Ascending aorta (tissue), 2 donors: ENCODE results near the gene GRIN3A. TPM values are rescaled to one million over a fixed set of nuclear protein-coding genes. Genes with fewer than 3 reads are reported as not detected.

Experiments
- DNase-seq, 2 donors: peaks; one replicate each; pipeline ENCODE4 v3.0.0-alpha.2; 2019; ENCODE audit warnings: low spot score in 2 of 2
- H3K27ac ChIP-seq, 2 donors: fragments of 200-600 bp; sonication (generic); one replicate each; pipeline ENCODE4 v1.5.1; 2016 to 2017; ENCODE audit warnings: mild to moderate bottlenecking in 1 of 2
- H3K27me3 ChIP-seq: fragments of 200-600 bp; sonication (generic); one replicate; pipeline ENCODE4 v1.5.1; 2017
- H3K36me3 ChIP-seq, 2 donors: fragments of 200-600 bp; sonication (generic); one replicate each; pipeline ENCODE4 v1.5.1; 2016
- H3K4me1 ChIP-seq, 2 donors: fragments of 200-600 bp; sonication (generic); one replicate each; pipeline ENCODE4 v1.5.1; 2016 to 2017; ENCODE audit warnings: mild to moderate bottlenecking in 1 of 2
- H3K4me3 ChIP-seq, 2 donors: fragments of 200-600 bp; sonication (generic); one replicate each; pipeline ENCODE4 v1.5.1; 2016 to 2017; ENCODE audit warnings: mild to moderate bottlenecking in 1 of 2
- H3K9me3 ChIP-seq, 2 donors: fragments of 200-600 bp; sonication (generic); one replicate each; pipeline ENCODE4 v1.5.1; 2016
- intact Hi-C: fragments of 100-400 bp; cut with DNase I; formaldehyde crosslinking; loops from one replicate; pipeline ENCODE4 v1.15.1; 2023
- total RNA-seq: library from RNA; depleted of rRNA; stranded (reverse); fragments of >200 nt; gene quantifications from one replicate; pipeline ENCODE4 v1.1.0, GENCODE V29; 2016
- TF ChIP-seq, protein P1 (sequence below), 3 experiments: fragments of 200-600 bp in 2 of 3; fragments of 450-650 bp in 1 of 3; sonication (generic) in 2 of 3; IDR thresholded peaks; one replicate each; pipeline ENCODE4 v1.5.1; 2016 to 2019; ENCODE audit warnings: antibody characterized with exemption in 3 of 3, mild to moderate bottlenecking in 1 of 3, moderate library complexity in 1 of 3

Gene GRIN3A
- total RNA-seq, 1 donor from 2014 or later: not detected

DNA sequence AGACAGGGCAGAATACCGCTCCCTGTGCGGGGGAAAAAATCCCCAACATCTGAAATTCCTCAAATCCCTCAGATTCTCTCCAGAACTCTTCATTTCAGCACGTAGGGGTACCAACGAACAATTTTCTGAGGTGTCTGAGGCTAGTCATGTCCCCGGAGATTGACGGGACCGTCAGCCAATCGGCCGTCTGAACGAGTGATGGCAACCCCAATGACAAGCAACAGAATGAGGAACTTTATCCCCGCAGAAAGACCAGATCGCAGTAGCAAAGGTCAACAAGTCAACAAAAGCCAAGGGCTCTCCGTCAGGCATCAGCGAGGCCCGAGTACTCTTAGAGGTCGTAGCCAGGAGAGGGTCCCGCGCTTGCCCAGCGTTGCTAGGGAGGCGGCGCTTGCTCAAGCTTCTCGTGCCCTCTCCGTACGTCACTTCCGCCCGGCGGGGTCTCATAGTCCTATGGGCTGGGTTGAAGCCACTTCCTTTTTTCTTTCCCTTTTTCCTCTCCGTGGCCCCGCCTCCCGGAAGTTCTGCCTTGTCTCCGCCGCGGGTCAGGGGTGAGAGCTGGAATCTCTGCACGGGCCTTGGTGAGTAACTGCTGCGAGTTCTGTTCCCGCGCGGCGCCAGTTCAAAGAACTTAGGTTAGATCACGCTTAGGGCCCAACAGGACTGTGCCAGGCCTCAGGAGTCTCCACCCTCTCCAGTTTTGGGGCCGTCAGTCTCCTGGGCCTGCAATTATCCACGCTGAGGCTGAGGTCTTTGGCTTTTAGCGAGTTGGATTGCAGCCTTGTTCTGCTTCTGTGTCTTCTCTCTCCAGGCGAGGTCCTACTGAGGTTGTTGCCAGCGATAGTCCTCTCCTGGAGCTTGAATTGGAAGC, 204.9 kb downstream of the GRIN3A start, which contains the start of gene RNF20:
Gene RNF20, plus strand, starts transcription at position 520 of the 871 bp plus-strand sequence. CDS start 1,571 bp downstream, outside the sequence.
- Histone ChIP-seq H3K9me3 (no peaks in the 10 kb centered on the region), H3K27me3 (no peaks in the 10 kb centered on the region), H3K36me3 (peaks cover 8 to 25% of the 10 kb centered on the region in 2 donors), H3K4me1 (peaks cover 4 to 24% of the 10 kb centered on the region in 2 donors), H3K4me3 (peak within 1 kb of the TSS; percentile 83 to 92), H3K27ac (peak within 1 kb of the TSS; percentile 90 to 92)
- intact Hi-C loops: loop anchor here (1.0 kb wide), 1 partner anchor 135 kb away; the partner anchor contains the start of genes MRPL50 and ZNF189
- DNase-seq: peak; percentile 99 to 100
- TF ChIP-seq, protein P1, sequence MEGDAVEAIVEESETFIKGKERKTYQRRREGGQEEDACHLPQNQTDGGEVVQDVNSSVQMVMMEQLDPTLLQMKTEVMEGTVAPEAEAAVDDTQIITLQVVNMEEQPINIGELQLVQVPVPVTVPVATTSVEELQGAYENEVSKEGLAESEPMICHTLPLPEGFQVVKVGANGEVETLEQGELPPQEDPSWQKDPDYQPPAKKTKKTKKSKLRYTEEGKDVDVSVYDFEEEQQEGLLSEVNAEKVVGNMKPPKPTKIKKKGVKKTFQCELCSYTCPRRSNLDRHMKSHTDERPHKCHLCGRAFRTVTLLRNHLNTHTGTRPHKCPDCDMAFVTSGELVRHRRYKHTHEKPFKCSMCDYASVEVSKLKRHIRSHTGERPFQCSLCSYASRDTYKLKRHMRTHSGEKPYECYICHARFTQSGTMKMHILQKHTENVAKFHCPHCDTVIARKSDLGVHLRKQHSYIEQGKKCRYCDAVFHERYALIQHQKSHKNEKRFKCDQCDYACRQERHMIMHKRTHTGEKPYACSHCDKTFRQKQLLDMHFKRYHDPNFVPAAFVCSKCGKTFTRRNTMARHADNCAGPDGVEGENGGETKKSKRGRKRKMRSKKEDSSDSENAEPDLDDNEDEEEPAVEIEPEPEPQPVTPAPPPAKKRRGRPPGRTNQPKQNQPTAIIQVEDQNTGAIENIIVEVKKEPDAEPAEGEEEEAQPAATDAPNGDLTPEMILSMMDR (IDR thresholded peaks at IDR 0.05): no peak

GRCh38 chr9:101530076-101530711, 208.3 kb downstream of the GRIN3A start:
- Histone ChIP-seq H3K4me1 (peaks cover 0 to 7% of the 10 kb centered on the region in 2 donors), H3K4me3 (no peak overlapping the region), H3K36me3 (peaks cover 0 to under 1% of the 10 kb centered on the region in 2 donors), H3K27ac (no peak overlapping the region), H3K27me3 (no peaks in the 10 kb centered on the region), H3K9me3 (no peaks in the 10 kb centered on the region)
- intact Hi-C loops: loop anchor here (1.0 to 2.0 kb wide), 3 partner anchors 44 to 81 kb away; no protein-coding TSS in a partner anchor
- peak in 1 of 2 donors; percentile 85 for DNase-seq
- TF ChIP-seq, protein P1 (IDR thresholded peaks at IDR 0.05): peak; percentile 59 to 84 (median 75)

DNA sequence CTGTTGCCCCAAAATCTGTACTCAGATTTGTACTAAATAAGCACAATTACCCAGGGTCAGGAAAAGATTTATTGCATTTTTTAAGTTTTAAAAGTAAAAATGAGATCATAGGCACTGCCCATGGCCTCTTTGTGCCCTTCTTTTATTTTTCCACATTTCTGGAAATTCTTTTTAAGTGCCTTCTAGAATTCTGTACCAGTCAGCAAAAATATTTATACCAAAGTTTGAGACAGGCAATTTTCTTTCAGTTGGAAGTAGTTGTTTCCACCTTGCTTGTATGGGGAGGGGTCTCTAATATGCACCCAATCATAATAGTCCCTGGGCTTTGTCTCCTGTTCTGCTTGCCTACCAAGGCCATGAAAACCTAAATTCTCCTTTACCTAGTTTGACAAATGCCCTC, 210.4 kb downstream of the GRIN3A start:
- TF ChIP-seq, protein P1 (IDR thresholded peaks at IDR 0.05): no peak

DNA sequence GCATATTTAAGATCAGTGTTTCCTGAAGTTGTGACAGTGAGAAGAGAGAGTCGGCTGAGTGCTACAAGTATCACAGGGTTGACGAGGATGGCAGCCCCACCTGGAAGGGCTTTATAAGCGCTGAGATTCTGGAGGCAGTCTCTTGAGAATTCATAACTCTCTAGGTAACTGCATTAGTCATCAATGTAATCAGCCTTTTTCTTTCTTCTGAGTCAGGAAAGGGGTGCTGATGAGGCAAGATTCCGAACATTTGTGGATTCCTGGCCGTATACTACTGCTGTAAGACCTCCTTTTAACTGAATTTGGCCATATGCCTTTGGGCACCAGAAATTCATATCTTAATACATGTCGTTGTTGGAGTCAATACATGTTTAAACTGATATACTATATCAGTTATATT, 211.4 kb downstream of the GRIN3A start:
- H3K27ac ChIP-seq: no peak overlapping the region
- no peaks in the 10 kb centered on the region for H3K4me1 ChIP-seq
- DNase-seq: no peak
- intact Hi-C loops: no loop called here
- TF ChIP-seq, protein P1 (IDR thresholded peaks at IDR 0.05): no peak
- no peaks in the 10 kb centered on the region for H3K9me3 ChIP-seq
- H3K4me3 ChIP-seq: no peak overlapping the region
- H3K27me3 ChIP-seq: no peaks in the 10 kb centered on the region
- H3K36me3 ChIP-seq: no peaks in the 10 kb centered on the region

More for the DNA sequence above, 210.4 kb downstream of the GRIN3A start:
- Histone ChIP-seq H3K4me1 (no peaks in the 10 kb centered on the region), H3K27ac (no peak overlapping the region), H3K4me3 (no peak overlapping the region), H3K27me3 (no peaks in the 10 kb centered on the region), H3K36me3 (no peaks in the 10 kb centered on the region), H3K9me3 (no peaks in the 10 kb centered on the region)
- intact Hi-C loops: no loop called here
- no peak for DNase-seq

DNA sequence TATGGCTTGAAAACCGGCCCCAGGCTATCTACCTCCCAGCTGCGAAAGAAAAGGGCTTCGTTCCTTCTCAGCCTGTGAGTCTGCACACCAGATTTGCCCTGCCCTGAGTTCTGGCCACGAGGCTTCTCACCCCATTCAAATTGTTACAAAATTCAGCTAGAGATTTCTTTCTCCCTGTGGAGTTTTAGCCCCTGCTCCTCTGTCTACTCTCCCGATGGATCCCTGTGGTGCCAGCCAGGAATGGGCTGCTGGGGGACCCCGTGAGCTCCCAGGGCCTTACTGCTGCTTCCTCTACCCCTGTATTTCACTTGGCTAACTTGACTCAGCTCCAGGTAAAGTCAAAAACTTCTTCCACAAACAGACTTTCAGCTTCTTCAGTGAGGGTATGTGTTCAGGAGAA, 214.1 kb downstream of the GRIN3A start:
- H3K27ac ChIP-seq: no peak overlapping the region
- DNase-seq: no peak
- intact Hi-C loops: no loop called here
- TF ChIP-seq, protein P1 (IDR thresholded peaks at IDR 0.05): no peak
- H3K4me3 ChIP-seq: no peak overlapping the region
- no peaks in the 10 kb centered on the region for H3K27me3 ChIP-seq
- H3K9me3 ChIP-seq: no peaks in the 10 kb centered on the region
- H3K36me3 ChIP-seq: no peaks in the 10 kb centered on the region
- no peaks in the 10 kb centered on the region for H3K4me1 ChIP-seq

Other genes starting within 250 kb of the GRIN3A start
- 47.7 TPM for gene RNF20, start 204.8 kb downstream of the GRIN3A start, total RNA-seq
- not detected for gene PPP3R2, start 143.7 kb downstream of the GRIN3A start, total RNA-seq